ENCODE results near the gene ABHD17A. TPM values are rescaled to one million over a fixed set of nuclear protein-coding genes. Genes with fewer than 3 reads are reported as not detected.

Gene ABHD17A
- total RNA-seq, 1 experiment from 2014 or later, result 47.7 TPM

- POLR2A ChIA-PET, result no interaction called here
- Mint-ChIP-seq H3K36me3 (ENCODE audit: insufficient read depth, unreplicated experiment) (peaks cover 22% of the 10 kb centered on the region), H3K9me3 (ENCODE audit: unreplicated experiment) (no peaks in the 10 kb centered on the region), H3K4me3 (ENCODE audit: unreplicated experiment) (no peak overlapping the region), H3K27me3 (ENCODE audit: insufficient read depth, unreplicated experiment) (no peaks in the 10 kb centered on the region), H3K27ac (ENCODE audit: unreplicated experiment) (no peak overlapping the region), H3K4me1 (ENCODE audit: low read depth, unreplicated experiment) (no peaks in the 10 kb centered on the region)
- no peak overlapping the region for H3K4me3 ChIP-seq (ENCODE audit: low read depth, low read length)
- H3K36me3 ChIP-seq (ENCODE audit: control insufficient read depth, insufficient read depth, low read length), result no peaks in the 10 kb centered on the region
- no peaks in the 10 kb centered on the region for H3K9me3 ChIP-seq
- TF ChIP-seq CTCF (IDR thresholded peaks at IDR 0.05; ENCODE audit: insufficient read depth in 1 of 2, low read depth in 1 of 2, low read length in 1 of 2, severe bottlenecking in 1 of 2, unreplicated experiment in 1 of 2), result no peak
- CTCF ChIA-PET, result no interaction called here
- H3K4me1 ChIP-seq, result no peaks in the 10 kb centered on the region
- H3K27me3 ChIP-seq (replicated peaks; ENCODE audit: control insufficient read depth, insufficient read depth, low read length), result no peaks in the 10 kb centered on the region
- DNase-seq, result no peak
- intact Hi-C loops (cut with micrococcal nuclease; ENCODE audit: unreplicated experiment), result no loop called here
- no TSS peak for BruUV-seq (replicated peaks)
Measured at GRCh38 chr19:1832046-1832663, 53.1 kb downstream of the ABHD17A start.

- Mint-ChIP-seq H3K27ac (ENCODE audit: unreplicated experiment) (no peak overlapping the region), H3K4me3 (ENCODE audit: unreplicated experiment) (no peak overlapping the region), H3K4me1 (ENCODE audit: low read depth, unreplicated experiment) (no peaks in the 10 kb centered on the region), H3K36me3 (ENCODE audit: insufficient read depth, unreplicated experiment) (peaks cover 20% of the 10 kb centered on the region), H3K27me3 (ENCODE audit: insufficient read depth, unreplicated experiment) (no peaks in the 10 kb centered on the region), H3K9me3 (ENCODE audit: unreplicated experiment) (no peaks in the 10 kb centered on the region)
- no peaks in the 10 kb centered on the region for H3K9me3 ChIP-seq
- no peak overlapping the region for H3K4me3 ChIP-seq (ENCODE audit: low read depth, low read length)
- CTCF ChIA-PET, result interaction anchor here (0.7 kb wide), 1 partner anchor 57 kb away, joined by 3 read pairs; no protein-coding TSS in a partner anchor
- H3K4me1 ChIP-seq, result no peaks in the 10 kb centered on the region
- H3K27me3 ChIP-seq (replicated peaks; ENCODE audit: control insufficient read depth, insufficient read depth, low read length), result no peaks in the 10 kb centered on the region
- no peaks in the 10 kb centered on the region; the same call in 1 of the 2 replicates for H3K36me3 ChIP-seq (ENCODE audit: control insufficient read depth, insufficient read depth, low read length)
- no peak for TF ChIP-seq CTCF (IDR thresholded peaks at IDR 0.05; ENCODE audit: insufficient read depth in 1 of 2, low read depth in 1 of 2, low read length in 1 of 2, severe bottlenecking in 1 of 2, unreplicated experiment in 1 of 2)
- intact Hi-C loops (cut with micrococcal nuclease; ENCODE audit: unreplicated experiment), result no loop called here
- no TSS peak for BruUV-seq (replicated peaks)
- no peak for DNase-seq
- POLR2A ChIA-PET, result no interaction called here
Measured at GRCh38 chr19:1830978-1831377, 54.3 kb downstream of the ABHD17A start.

GRCh38 chr19:1830568-1830967 is 54.7 kb downstream of the ABHD17A start:
- no peak overlapping the region for H3K4me3 ChIP-seq (ENCODE audit: low read depth, low read length)
- H3K9me3 ChIP-seq, result no peaks in the 10 kb centered on the region
- intact Hi-C loops (cut with micrococcal nuclease; ENCODE audit: unreplicated experiment), result no loop called here
- H3K4me1 ChIP-seq, result no peaks in the 10 kb centered on the region
- CTCF ChIA-PET, result no interaction called here
- no peaks in the 10 kb centered on the region for H3K27me3 Mint-ChIP-seq (ENCODE audit: insufficient read depth, unreplicated experiment)
- peaks cover 23% of the 10 kb centered on the region for H3K36me3 Mint-ChIP-seq (ENCODE audit: insufficient read depth, unreplicated experiment)
- no peak for TF ChIP-seq CTCF (IDR thresholded peaks at IDR 0.05; ENCODE audit: insufficient read depth in 1 of 2, low read depth in 1 of 2, low read length in 1 of 2, severe bottlenecking in 1 of 2, unreplicated experiment in 1 of 2)
- H3K27ac Mint-ChIP-seq (ENCODE audit: unreplicated experiment), result no peak overlapping the region
- DNase-seq, result no peak
- H3K9me3 Mint-ChIP-seq (ENCODE audit: unreplicated experiment), result no peaks in the 10 kb centered on the region
- no TSS peak for BruUV-seq (replicated peaks)
- H3K4me3 Mint-ChIP-seq (ENCODE audit: unreplicated experiment), result no peak overlapping the region
- no peaks in the 10 kb centered on the region; the same call in 1 of the 2 replicates for H3K36me3 ChIP-seq (ENCODE audit: control insufficient read depth, insufficient read depth, low read length)
- no peaks in the 10 kb centered on the region for H3K27me3 ChIP-seq (replicated peaks; ENCODE audit: control insufficient read depth, insufficient read depth, low read length)
- no peaks in the 10 kb centered on the region for H3K4me1 Mint-ChIP-seq (ENCODE audit: low read depth, unreplicated experiment)
- POLR2A ChIA-PET, result no interaction called here

Data from Caco-2 (cell line).